HepG2 (cell line): ENCODE results near the gene ZSCAN21. TPM values are rescaled to one million over a fixed set of nuclear protein-coding genes. Genes with fewer than 3 reads are reported as not detected.

Source experiments
- ATF1 ChIP-seq: IDR thresholded peaks from 2 replicates; pipeline ENCODE4 v1.6.1; 2016; ENCODE audit warnings: mild to moderate bottlenecking, control low read depth
- DPF2 ChIP-seq: sonication (generic); formaldehyde crosslinking; IDR thresholded peaks from 2 replicates; pipeline ENCODE4 v1.4.0; 2020; ENCODE audit warnings: mild to moderate bottlenecking, low read depth, missing genetic modification reagents, borderline replicate concordance
- FOXM1 ChIP-seq: sonication (generic); formaldehyde crosslinking; IDR thresholded peaks from 2 replicates; pipeline ENCODE4 v1.5.0; 2020; ENCODE audit warnings: missing genetic modification reagents
- NR2C2 ChIP-seq: sonication (generic); formaldehyde crosslinking; IDR thresholded peaks from 2 replicates; pipeline ENCODE4 v1.4.0; 2020; ENCODE audit warnings: missing genetic modification reagents, mild to moderate bottlenecking, moderate library complexity, borderline replicate concordance
- RBFOX2 ChIP-seq: fragments of 200-400 bp; formaldehyde crosslinking; IDR thresholded peaks from 2 replicates; pipeline ENCODE4 v1.6.1; 2017; ENCODE audit warnings: low read depth, mild to moderate bottlenecking, low read length
- SPEN ChIP-seq: sonication (generic); formaldehyde crosslinking; IDR thresholded peaks from 2 replicates; pipeline ENCODE4 v1.5.1; 2020; ENCODE audit warnings: low read depth, mild to moderate bottlenecking, missing genetic modification reagents
- SRF ChIP-seq: IDR thresholded peaks from 2 replicates; pipeline ENCODE4 v1.6.1; 2011; ENCODE audit warnings: mild to moderate bottlenecking, low read depth, low read length, moderate library complexity
- SRSF9 ChIP-seq: fragments of 200-400 bp; formaldehyde crosslinking; IDR thresholded peaks from 2 replicates; pipeline ENCODE4 v1.6.1; 2018; ENCODE audit warnings: borderline replicate concordance, mild to moderate bottlenecking, low read depth, low read length; ENCODE audit not compliant: insufficient read depth, poor library complexity, severe bottlenecking
- SSRP1 ChIP-seq: IDR thresholded peaks from 2 replicates; pipeline ENCODE4 v1.6.1; 2016; ENCODE audit warnings: control low read depth
- ZFX ChIP-seq: sonication (generic); formaldehyde crosslinking; IDR thresholded peaks from 2 replicates; pipeline ENCODE4 v1.4.0; 2020; ENCODE audit warnings: mild to moderate bottlenecking, low read depth, missing genetic modification reagents, moderate library complexity
- ZMYM2 ChIP-seq: sonication (generic); formaldehyde crosslinking; IDR thresholded peaks from 2 replicates; pipeline ENCODE4 v1.8.0; 2022; ENCODE audit warnings: mild to moderate bottlenecking, missing genetic modification reagents
- ZNF10 ChIP-seq: sonication (generic); formaldehyde crosslinking; IDR thresholded peaks from 2 replicates; pipeline ENCODE4 v1.4.0; 2020; ENCODE audit warnings: mild to moderate bottlenecking, low read depth, missing genetic modification reagents, borderline replicate concordance
- ZNF343 ChIP-seq: sonication (generic); formaldehyde crosslinking; IDR thresholded peaks from 2 replicates; pipeline ENCODE4 v1.4.0; 2020; ENCODE audit warnings: mild to moderate bottlenecking, missing genetic modification reagents
- ZNF354B ChIP-seq: sonication (generic); formaldehyde crosslinking; IDR thresholded peaks from 2 replicates; pipeline ENCODE4 v1.8.0; 2022; ENCODE audit warnings: mild to moderate bottlenecking, missing genetic modification reagents
- ZSCAN31 ChIP-seq: sonication (generic); formaldehyde crosslinking; IDR thresholded peaks from 2 replicates; pipeline ENCODE4 v1.5.0; 2020; ENCODE audit warnings: low read depth, mild to moderate bottlenecking, missing genetic modification reagents
- polyA plus RNA-seq, 8 experiments: library from polyadenylated mRNA; depleted of rRNA in 3 of 8; stranded (reverse) in 7 of 8; unstranded in 1 of 8; fragments of >200 nt; fragmentation: Illumina TruSeq in 4 of 8; extraction: Trizol in 4 of 8; gene quantifications; 2 replicates each; pipeline versions ENCODE4 v1.2.1 to v1.2.3, GENCODE V29; 2011 to 2016; ENCODE audit warnings: low read depth in 4 of 8, missing spikeins in 1 of 8, mixed read lengths in 1 of 8; ENCODE audit not compliant: insufficient read depth in 1 of 8
- total RNA-seq, 5 experiments: library from RNA; depleted of rRNA; stranded (reverse); fragments of >200 nt; fragmentation: Illumina TruSeq; extraction: Trizol; gene quantifications; 2 replicates each; pipeline ENCODE4 v1.2.3, GENCODE V29; 2016; ENCODE audit warnings: low read depth in 1 of 5
- TF ChIP-seq, protein P1 (sequence below): sonication (generic); formaldehyde crosslinking; IDR thresholded peaks from 2 replicates; pipeline ENCODE4 v1.5.1; 2020; ENCODE audit warnings: missing genetic modification reagents, mild to moderate bottlenecking, borderline replicate concordance
- TF ChIP-seq, protein P2 (sequence below): IDR thresholded peaks from 2 replicates; pipeline ENCODE4 v1.6.1; 2016; ENCODE audit warnings: mild to moderate bottlenecking, missing biosample characterization, missing genetic modification reagents
- TF ChIP-seq, protein P3 (sequence below): sonication (generic); formaldehyde crosslinking; IDR thresholded peaks from 2 replicates; pipeline ENCODE4 v1.4.0; 2020; ENCODE audit warnings: missing genetic modification reagents
- TF ChIP-seq, protein P4 (sequence below), 2 experiments: sonication (generic) in 1 of 2; formaldehyde crosslinking in 1 of 2; IDR thresholded peaks; 2 replicates each; pipeline versions ENCODE4 v1.6.1 to v1.9.0; 2014 to 2022; ENCODE audit warnings: antibody characterized with exemption in 1 of 2, borderline replicate concordance in 1 of 2, inconsistent platforms in 1 of 2, low read depth in 1 of 2, missing genetic modification reagents in 1 of 2

Gene ZSCAN21
- total and polyA plus RNA-seq, 2 of the 13 experiments (the other 11 are each of a cell fraction or from before 2014, with no cell fraction given) = 7.0 to 10.0 TPM

DNA sequence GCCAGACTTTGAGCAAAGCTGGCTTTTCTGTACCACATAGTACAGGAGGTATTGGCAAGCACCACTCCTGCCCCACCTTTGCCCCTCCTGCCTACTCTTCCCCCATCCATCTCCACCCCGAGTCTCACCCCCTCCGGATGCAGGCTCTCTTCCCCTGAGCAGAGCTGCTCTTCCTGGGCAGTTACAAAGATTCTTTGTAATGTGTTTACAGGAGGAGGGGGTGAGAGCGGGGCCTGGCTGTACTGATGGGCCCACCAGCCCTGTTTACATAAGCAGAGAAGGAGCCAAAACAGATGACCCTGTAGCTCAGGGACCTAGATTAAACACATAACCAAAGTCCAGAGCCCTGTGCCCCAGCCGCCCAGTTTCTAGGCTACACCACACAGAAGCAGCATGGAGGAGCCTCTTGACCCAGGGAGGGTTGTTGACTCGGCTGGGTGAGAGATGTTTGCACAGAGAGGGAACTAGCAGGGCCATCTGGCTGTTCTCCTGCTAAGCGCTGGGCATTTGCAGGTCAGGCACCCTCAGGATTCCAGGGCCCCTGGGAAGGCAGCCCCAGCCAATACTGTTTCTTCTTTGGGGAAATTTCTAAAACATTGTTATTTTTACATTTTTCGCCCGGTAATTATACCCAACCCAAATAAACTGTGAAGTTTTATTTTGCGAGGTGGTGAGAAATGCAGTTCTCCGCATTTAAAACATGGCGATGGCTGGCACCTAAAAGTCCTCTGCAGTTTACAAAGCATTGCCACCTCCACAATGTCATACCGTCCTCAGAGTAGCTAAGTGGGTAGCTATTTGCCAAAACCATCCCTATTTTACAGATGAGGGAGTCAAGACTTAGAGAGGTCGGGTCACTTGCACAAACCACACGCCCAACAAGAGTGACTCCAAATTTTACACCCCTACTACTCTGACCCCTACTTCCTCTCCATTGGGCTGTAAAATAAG is 45.6 kb upstream of the ZSCAN21 start (continued):
- TF ChIP-seq, protein P1, sequence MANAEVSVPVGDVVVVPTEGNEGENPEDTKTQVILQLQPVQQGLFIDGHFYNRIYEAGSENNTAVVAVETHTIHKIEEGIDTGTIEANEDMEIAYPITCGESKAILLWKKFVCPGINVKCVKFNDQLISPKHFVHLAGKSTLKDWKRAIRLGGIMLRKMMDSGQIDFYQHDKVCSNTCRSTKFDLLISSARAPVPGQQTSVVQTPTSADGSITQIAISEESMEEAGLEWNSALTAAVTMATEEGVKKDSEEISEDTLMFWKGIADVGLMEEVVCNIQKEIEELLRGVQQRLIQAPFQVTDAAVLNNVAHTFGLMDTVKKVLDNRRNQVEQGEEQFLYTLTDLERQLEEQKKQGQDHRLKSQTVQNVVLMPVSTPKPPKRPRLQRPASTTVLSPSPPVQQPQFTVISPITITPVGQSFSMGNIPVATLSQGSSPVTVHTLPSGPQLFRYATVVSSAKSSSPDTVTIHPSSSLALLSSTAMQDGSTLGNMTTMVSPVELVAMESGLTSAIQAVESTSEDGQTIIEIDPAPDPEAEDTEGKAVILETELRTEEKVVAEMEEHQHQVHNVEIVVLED (CRISPR knock-in tag) = peak; percentile 73; the same call in 1 of the 2 replicates
- TF ChIP-seq ATF1 (CRISPR knock-in tag) (0 out of 2 replicates have a peak, but pooled peaks have one; percentile 41), ZNF354B (CRISPR knock-in tag) (no peak), DPF2 (peak; percentile 94; the same call in 1 of the 2 replicates), SRF (no peak), ZSCAN31 (CRISPR knock-in tag) (peak; percentile 87), SSRP1 (CRISPR knock-in tag) (no peak), FOXM1 (CRISPR knock-in tag) (no peak), SRSF9 (no peak), ZMYM2 (CRISPR knock-in tag) (peak; percentile 76; the same call in 1 of the 2 replicates), ZNF10 (CRISPR knock-in tag) (no peak), NR2C2 (peak; percentile 84), ZFX (peak; percentile 52; the same call in 1 of the 2 replicates), SPEN (CRISPR knock-in tag) (peak; percentile 85; the same call in 1 of the 2 replicates), ZNF343 (CRISPR knock-in tag) (peak; percentile 98), RBFOX2 (peak; percentile 27; the same call in 1 of the 2 replicates)
- TF ChIP-seq, protein P2, sequence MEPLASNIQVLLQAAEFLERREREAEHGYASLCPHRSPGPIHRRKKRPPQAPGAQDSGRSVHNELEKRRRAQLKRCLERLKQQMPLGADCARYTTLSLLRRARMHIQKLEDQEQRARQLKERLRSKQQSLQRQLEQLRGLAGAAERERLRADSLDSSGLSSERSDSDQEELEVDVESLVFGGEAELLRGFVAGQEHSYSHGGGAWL (CRISPR knock-in tag) = peak; percentile 29; the same call in 1 of the 2 replicates
- TF ChIP-seq, protein P3, sequence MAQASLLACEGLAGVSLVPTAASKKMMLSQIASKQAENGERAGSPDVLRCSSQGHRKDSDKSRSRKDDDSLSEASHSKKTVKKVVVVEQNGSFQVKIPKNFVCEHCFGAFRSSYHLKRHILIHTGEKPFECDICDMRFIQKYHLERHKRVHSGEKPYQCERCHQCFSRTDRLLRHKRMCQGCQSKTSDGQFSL (CRISPR knock-in tag) = no peak; the same call in 1 of the 2 replicates
- TF ChIP-seq, protein P4, sequence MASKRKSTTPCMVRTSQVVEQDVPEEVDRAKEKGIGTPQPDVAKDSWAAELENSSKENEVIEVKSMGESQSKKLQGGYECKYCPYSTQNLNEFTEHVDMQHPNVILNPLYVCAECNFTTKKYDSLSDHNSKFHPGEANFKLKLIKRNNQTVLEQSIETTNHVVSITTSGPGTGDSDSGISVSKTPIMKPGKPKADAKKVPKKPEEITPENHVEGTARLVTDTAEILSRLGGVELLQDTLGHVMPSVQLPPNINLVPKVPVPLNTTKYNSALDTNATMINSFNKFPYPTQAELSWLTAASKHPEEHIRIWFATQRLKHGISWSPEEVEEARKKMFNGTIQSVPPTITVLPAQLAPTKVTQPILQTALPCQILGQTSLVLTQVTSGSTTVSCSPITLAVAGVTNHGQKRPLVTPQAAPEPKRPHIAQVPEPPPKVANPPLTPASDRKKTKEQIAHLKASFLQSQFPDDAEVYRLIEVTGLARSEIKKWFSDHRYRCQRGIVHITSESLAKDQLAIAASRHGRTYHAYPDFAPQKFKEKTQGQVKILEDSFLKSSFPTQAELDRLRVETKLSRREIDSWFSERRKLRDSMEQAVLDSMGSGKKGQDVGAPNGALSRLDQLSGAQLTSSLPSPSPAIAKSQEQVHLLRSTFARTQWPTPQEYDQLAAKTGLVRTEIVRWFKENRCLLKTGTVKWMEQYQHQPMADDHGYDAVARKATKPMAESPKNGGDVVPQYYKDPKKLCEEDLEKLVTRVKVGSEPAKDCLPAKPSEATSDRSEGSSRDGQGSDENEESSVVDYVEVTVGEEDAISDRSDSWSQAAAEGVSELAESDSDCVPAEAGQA (IDR thresholded peaks at IDR 0.05; ENCODE audit: low read depth) = peak; percentile 75
- TF ChIP-seq, protein P4 (CRISPR knock-in tag; IDR thresholded peaks at IDR 0.05; ENCODE audit: borderline replicate concordance) = no peak; the same call in 1 of the 2 replicates
